SK-N-SH (cell line): ENCODE results near the gene NRG3. TPM values are rescaled to one million over a fixed set of nuclear protein-coding genes. Genes with fewer than 3 reads are reported as not detected.

Source experiments
- CTCF ChIA-PET: fragments of 300-600, 350-600 bp; formaldehyde crosslinking; extraction: SDS; loops from one replicate; lab custom pipeline; 2021; lab: Yijun Ruan, JAX
- POLR2A ChIA-PET: fragments of 350-600 bp; sonication (Branson Sonifier 250); formaldehyde crosslinking; extraction: SDS; loops from one replicate; lab custom pipeline; 2020; ENCODE audit warnings: antibody characterized with exemption, inconsistent platforms; lab: Yijun Ruan, JAX
- DNase-seq: peaks from one replicate; pipeline ENCODE4 v3.0.0; 2012
- H2AFZ ChIP-seq: fragments of 200-600 bp; sonication (generic); 2 replicates; pipeline ENCODE4 v1.8.1; 2016; ENCODE audit warnings: antibody characterized with exemption, mild to moderate bottlenecking, low read depth
- H3F3A ChIP-seq: fragments of 200-600 bp; sonication (generic); replicated peaks from 2 replicates; pipeline ENCODE3; 2016; ENCODE audit warnings: antibody characterized with exemption, mild to moderate bottlenecking; ENCODE audit not compliant: insufficient read depth
- H3K27ac ChIP-seq, 2 experiments: fragments of 200-500 bp in 1 of 2; fragments of 200-600 bp in 1 of 2; sonication (Bioruptor generic) in 1 of 2; sonication (generic), shearing (Covaris generic) in 1 of 2; 2 replicates each; pipeline versions ENCODE4 v1.5.1 to v1.6.1; 2014 to 2016; ENCODE audit warnings: low read depth in 2 of 2, inconsistent platforms in 1 of 2, low read length in 1 of 2, mild to moderate bottlenecking in 1 of 2, mixed read lengths in 1 of 2
- H3K27me3 ChIP-seq: fragments of 200-600 bp; sonication (generic), shearing (Covaris generic); 2 replicates; pipeline ENCODE4 v1.6.1; 2016; ENCODE audit warnings: mixed run types; ENCODE audit not compliant: insufficient read depth
- H3K36me3 ChIP-seq, 2 experiments: fragments of 200-500 bp in 1 of 2; fragments of 200-600 bp in 1 of 2; sonication (Bioruptor generic) in 1 of 2; sonication (generic) in 1 of 2; replicated peaks in 1 of 2; 2 replicates each; pipeline versions ENCODE3 to v1.5.1; 2014 to 2016; ENCODE audit warnings: low read length in 1 of 2, mild to moderate bottlenecking in 1 of 2; ENCODE audit not compliant: insufficient read depth in 2 of 2, control insufficient read depth in 1 of 2
- H3K4me1 ChIP-seq, 2 experiments: fragments of 200-500 bp in 1 of 2; fragments of 200-600 bp in 1 of 2; sonication (Bioruptor generic) in 1 of 2; sonication (generic), shearing (Covaris generic) in 1 of 2; 2 replicates each; pipeline versions ENCODE4 v1.5.1 to v1.6.1; 2014 to 2016; ENCODE audit warnings: low read depth in 1 of 2, low read length in 1 of 2, mixed run types in 1 of 2; ENCODE audit not compliant: insufficient read depth in 2 of 2, control insufficient read depth in 1 of 2
- H3K4me2 ChIP-seq: fragments of 200-600 bp; sonication (generic), shearing (Covaris generic); 2 replicates; pipeline ENCODE4 v1.6.1; 2017; ENCODE audit warnings: mixed run types
- H3K4me3 ChIP-seq, 2 experiments: fragments of 200-500 bp in 1 of 2; fragments of 200-600 bp in 1 of 2; sonication (Bioruptor generic) in 1 of 2; sonication (generic), shearing (Covaris generic) in 1 of 2; 2 replicates each; pipeline versions ENCODE4 v1.5.1 to v1.8.1; 2014 to 2016; ENCODE audit warnings: low read depth in 2 of 2, inconsistent platforms in 1 of 2, low read length in 1 of 2, mild to moderate bottlenecking in 1 of 2, mixed read lengths in 1 of 2, moderate library complexity in 1 of 2
- H3K79me2 ChIP-seq: fragments of 200-600 bp; sonication (generic); 2 replicates; pipeline ENCODE4 v1.8.1; 2017; ENCODE audit warnings: mild to moderate bottlenecking; ENCODE audit not compliant: insufficient read depth
- H3K9ac ChIP-seq: fragments of 200-600 bp; sonication (generic); 2 replicates; pipeline ENCODE4 v1.6.1; 2017; ENCODE audit warnings: mixed run types
- H3K9me2 ChIP-seq: fragments of 200-600 bp; sonication (generic); 2 replicates; pipeline ENCODE4 v1.6.1; 2017; ENCODE audit warnings: mixed run types
- H3K9me3 ChIP-seq: fragments of 200-600 bp; sonication (generic); 2 replicates; pipeline ENCODE4 v1.6.1; 2017; ENCODE audit warnings: mixed run types, mild to moderate bottlenecking, moderate library complexity
- H4K20me1 ChIP-seq: fragments of 200-600 bp; sonication (generic); 2 replicates; pipeline ENCODE4 v1.6.1; 2017; ENCODE audit warnings: mild to moderate bottlenecking, mixed run types; ENCODE audit not compliant: insufficient read depth
- CHD2 ChIP-seq: fragments of 150-350 bp; IDR thresholded peaks from 2 replicates; pipeline ENCODE4 v1.6.1; 2018; ENCODE audit warnings: low read length; ENCODE audit not compliant: partially characterized antibody
- ELF1 ChIP-seq: IDR thresholded peaks from 2 replicates; pipeline ENCODE4 v1.4.0; 2012
- EP300 ChIP-seq, 2 experiments: IDR thresholded peaks; 2 replicates each; pipeline versions ENCODE4 v1.4.0 to v1.6.1; 2012; ENCODE audit warnings: borderline replicate concordance in 1 of 2, low read depth in 1 of 2, low read length in 1 of 2
- EZH2phosphoT487 ChIP-seq: fragments of 200-600 bp; sonication (generic); IDR thresholded peaks from 2 replicates; pipeline ENCODE4 v1.6.1; 2017; ENCODE audit warnings: low read depth, mixed run types, mild to moderate bottlenecking, antibody characterized with exemption, moderate library complexity, borderline replicate concordance
- FOXJ3 ChIP-seq: sonication (generic); formaldehyde crosslinking; IDR thresholded peaks from 2 replicates; pipeline ENCODE4 v1.5.1; 2020; ENCODE audit warnings: mild to moderate bottlenecking, missing genetic modification reagents
- FOXM1 ChIP-seq: IDR thresholded peaks from 2 replicates; pipeline ENCODE4 v1.4.0; 2012; ENCODE audit warnings: low read depth, mild to moderate bottlenecking
- GABPA ChIP-seq: IDR thresholded peaks from 2 replicates; pipeline ENCODE4 v1.4.0; 2012; ENCODE audit warnings: low read depth, mild to moderate bottlenecking
- GATA2 ChIP-seq: sonication (generic); formaldehyde crosslinking; IDR thresholded peaks from 2 replicates; pipeline ENCODE4 v1.5.0; 2020; ENCODE audit warnings: mild to moderate bottlenecking, missing genetic modification reagents
- MXI1 ChIP-seq: IDR thresholded peaks from 2 replicates; pipeline ENCODE4 v1.6.1; 2012; ENCODE audit warnings: mild to moderate bottlenecking, low read depth, low read length, improper control_type of control experiment
- NRF1 ChIP-seq: IDR thresholded peaks from 2 replicates; pipeline ENCODE4 v1.6.1; 2012; ENCODE audit warnings: low read depth, mild to moderate bottlenecking, low read length
- RAD21 ChIP-seq: IDR thresholded peaks from 2 replicates; pipeline ENCODE4 v1.6.1; 2012; ENCODE audit warnings: mild to moderate bottlenecking, low read length
- RCOR1 ChIP-seq: fragments of 150-350 bp; IDR thresholded peaks from 2 replicates; pipeline ENCODE4 v1.6.1; 2017; ENCODE audit warnings: antibody characterized with exemption, low read length
- RFX5 ChIP-seq: IDR thresholded peaks from 2 replicates; pipeline ENCODE4 v1.6.1; 2012; ENCODE audit warnings: mild to moderate bottlenecking, improper control_type of control experiment, low read length
- TAF1 ChIP-seq: IDR thresholded peaks from 2 replicates; pipeline ENCODE4 v1.6.1; 2012; ENCODE audit warnings: low read depth, mild to moderate bottlenecking, low read length, moderate library complexity, borderline replicate concordance
- TCF12 ChIP-seq: IDR thresholded peaks from 2 replicates; pipeline ENCODE4 v1.4.0; 2012
- YY1 ChIP-seq: IDR thresholded peaks from 2 replicates; pipeline ENCODE4 v1.4.0; 2012; ENCODE audit warnings: low read depth, mild to moderate bottlenecking
- WGBS: methylation state at CpG from one replicate; pipeline ENCODE4 v1.1.6; 2017; ENCODE audit warnings: low lambda C conversion rate; 5-methylcytosine and 5-hydroxymethylcytosine counted together
- polyA plus RNA-seq, 3 experiments: library from polyadenylated mRNA; depleted of rRNA; stranded (reverse); fragments of >200 nt; gene quantifications; 2 replicates each; pipeline ENCODE4 v1.2.3, GENCODE V29; 2012
- TF ChIP-seq, protein P1 (sequence below): fragments of 150-350 bp; IDR thresholded peaks from 2 replicates; pipeline ENCODE4 v1.6.1; 2016; ENCODE audit warnings: mild to moderate bottlenecking, low read depth, low read length
- TF ChIP-seq, protein P2 (sequence below): IDR thresholded peaks from 2 replicates; pipeline ENCODE4 v1.4.0; 2012; ENCODE audit warnings: low read depth, borderline replicate concordance
- TF ChIP-seq, protein P3 (sequence below): IDR thresholded peaks from 2 replicates; pipeline ENCODE4 v1.6.1; 2012; ENCODE audit warnings: mild to moderate bottlenecking, low read depth, low read length, moderate library complexity
- TF ChIP-seq, protein P4 (sequence below): fragments of 150-350 bp; IDR thresholded peaks from 2 replicates; pipeline ENCODE4 v1.6.1; 2017; ENCODE audit warnings: antibody characterized with exemption, low read length, low read depth, borderline replicate concordance

Gene NRG3
- polyA plus RNA-seq, 1 of the 3 experiments (the other 2 are of a cell fraction): 0.03 TPM

DNA sequence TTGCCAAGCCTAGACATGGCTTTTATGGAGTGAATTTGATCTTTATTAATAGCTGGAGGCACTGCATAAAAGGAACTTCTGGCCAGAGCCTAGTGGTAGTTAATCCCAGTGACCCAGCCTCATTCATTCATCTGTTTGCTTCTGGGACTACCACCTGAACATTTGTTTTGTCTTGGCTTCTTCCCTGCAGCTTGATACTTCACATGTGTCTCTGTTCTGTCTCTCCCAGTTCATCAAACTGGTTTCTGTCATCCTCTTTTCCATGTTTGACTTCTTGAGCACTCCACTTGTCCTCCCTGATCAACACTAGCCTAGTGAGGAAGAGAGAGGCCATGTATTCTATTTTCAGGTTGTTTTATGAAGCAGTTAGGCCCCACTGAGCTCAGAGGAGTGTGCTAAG is 163.6 kb downstream of the NRG3 start:
- Histone ChIP-seq H3K27me3 (no peaks in the 10 kb centered on the region), H3K4me3 (no peak overlapping the region), H3K9ac (no peak overlapping the region), H3F3A (no peaks in the 10 kb centered on the region), H2AFZ (no peak overlapping the region), H3K79me2 (no peaks in the 10 kb centered on the region), H4K20me1 (no peaks in the 10 kb centered on the region), H3K9me3 (no peaks in the 10 kb centered on the region), H3K4me2 (no peak overlapping the region), H3K9me2 (no peaks in the 10 kb centered on the region), H3K4me1 (no peaks in the 10 kb centered on the region; a peak in 1 of 4 replicates), H3K36me3 (no peaks in the 10 kb centered on the region), H3K27ac (no peak overlapping the region)
- CTCF ChIA-PET: no interaction called here
- POLR2A ChIA-PET: no interaction called here
- DNase-seq: no peak
- no peak for TF ChIP-seq FOXM1

DNA sequence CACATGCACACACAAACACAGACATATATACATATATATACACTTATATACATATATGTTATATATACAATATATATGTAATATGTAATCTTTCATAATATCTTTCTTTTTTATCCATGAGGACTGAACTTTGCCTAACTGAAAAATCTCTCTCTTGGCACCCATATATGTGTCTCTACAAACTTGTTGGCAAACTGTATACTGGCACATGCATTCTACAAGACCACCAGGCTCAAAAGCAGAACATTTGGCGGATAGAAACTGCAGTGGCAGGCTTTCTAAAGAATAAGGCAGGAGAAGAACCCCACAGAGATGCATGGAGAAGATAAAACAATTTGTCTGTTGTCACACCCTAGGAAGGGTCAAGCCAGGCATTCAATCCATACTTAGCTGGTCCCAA is 165.3 kb downstream of the NRG3 start:
- Histone ChIP-seq H3K4me1 (no peaks in the 10 kb centered on the region; a peak in 1 of 4 replicates), H2AFZ (no peak overlapping the region), H3K4me3 (no peak overlapping the region), H3K9ac (no peak overlapping the region), H3K9me2 (no peaks in the 10 kb centered on the region), H3K27me3 (no peaks in the 10 kb centered on the region), H3K36me3 (no peaks in the 10 kb centered on the region), H3K4me2 (no peak overlapping the region), H3K79me2 (no peaks in the 10 kb centered on the region), H3F3A (no peaks in the 10 kb centered on the region), H3K27ac (no peak overlapping the region), H4K20me1 (no peaks in the 10 kb centered on the region), H3K9me3 (no peaks in the 10 kb centered on the region)
- DNase-seq: no peak
- no peak for TF ChIP-seq CHD2
- TF ChIP-seq ELF1: no peak
- TF ChIP-seq, protein P1, sequence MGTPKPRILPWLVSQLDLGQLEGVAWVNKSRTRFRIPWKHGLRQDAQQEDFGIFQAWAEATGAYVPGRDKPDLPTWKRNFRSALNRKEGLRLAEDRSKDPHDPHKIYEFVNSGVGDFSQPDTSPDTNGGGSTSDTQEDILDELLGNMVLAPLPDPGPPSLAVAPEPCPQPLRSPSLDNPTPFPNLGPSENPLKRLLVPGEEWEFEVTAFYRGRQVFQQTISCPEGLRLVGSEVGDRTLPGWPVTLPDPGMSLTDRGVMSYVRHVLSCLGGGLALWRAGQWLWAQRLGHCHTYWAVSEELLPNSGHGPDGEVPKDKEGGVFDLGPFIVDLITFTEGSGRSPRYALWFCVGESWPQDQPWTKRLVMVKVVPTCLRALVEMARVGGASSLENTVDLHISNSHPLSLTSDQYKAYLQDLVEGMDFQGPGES: no peak
- TF ChIP-seq, protein P2, sequence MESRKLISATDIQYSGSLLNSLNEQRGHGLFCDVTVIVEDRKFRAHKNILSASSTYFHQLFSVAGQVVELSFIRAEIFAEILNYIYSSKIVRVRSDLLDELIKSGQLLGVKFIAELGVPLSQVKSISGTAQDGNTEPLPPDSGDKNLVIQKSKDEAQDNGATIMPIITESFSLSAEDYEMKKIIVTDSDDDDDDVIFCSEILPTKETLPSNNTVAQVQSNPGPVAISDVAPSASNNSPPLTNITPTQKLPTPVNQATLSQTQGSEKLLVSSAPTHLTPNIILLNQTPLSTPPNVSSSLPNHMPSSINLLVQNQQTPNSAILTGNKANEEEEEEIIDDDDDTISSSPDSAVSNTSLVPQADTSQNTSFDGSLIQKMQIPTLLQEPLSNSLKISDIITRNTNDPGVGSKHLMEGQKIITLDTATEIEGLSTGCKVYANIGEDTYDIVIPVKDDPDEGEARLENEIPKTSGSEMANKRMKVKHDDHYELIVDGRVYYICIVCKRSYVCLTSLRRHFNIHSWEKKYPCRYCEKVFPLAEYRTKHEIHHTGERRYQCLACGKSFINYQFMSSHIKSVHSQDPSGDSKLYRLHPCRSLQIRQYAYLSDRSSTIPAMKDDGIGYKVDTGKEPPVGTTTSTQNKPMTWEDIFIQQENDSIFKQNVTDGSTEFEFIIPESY: no peak
- TF ChIP-seq EP300 (IDR thresholded peaks at IDR 0.05; ENCODE audit: borderline replicate concordance in 1 of 2, low read depth in 1 of 2, low read length in 1 of 2): no peak
- no peak for TF ChIP-seq GATA2 (CRISPR knock-in tag)
- no peak for TF ChIP-seq FOXJ3 (CRISPR knock-in tag)
- TF ChIP-seq RFX5: no peak
- no peak for TF ChIP-seq TCF12
- TF ChIP-seq, protein P3, sequence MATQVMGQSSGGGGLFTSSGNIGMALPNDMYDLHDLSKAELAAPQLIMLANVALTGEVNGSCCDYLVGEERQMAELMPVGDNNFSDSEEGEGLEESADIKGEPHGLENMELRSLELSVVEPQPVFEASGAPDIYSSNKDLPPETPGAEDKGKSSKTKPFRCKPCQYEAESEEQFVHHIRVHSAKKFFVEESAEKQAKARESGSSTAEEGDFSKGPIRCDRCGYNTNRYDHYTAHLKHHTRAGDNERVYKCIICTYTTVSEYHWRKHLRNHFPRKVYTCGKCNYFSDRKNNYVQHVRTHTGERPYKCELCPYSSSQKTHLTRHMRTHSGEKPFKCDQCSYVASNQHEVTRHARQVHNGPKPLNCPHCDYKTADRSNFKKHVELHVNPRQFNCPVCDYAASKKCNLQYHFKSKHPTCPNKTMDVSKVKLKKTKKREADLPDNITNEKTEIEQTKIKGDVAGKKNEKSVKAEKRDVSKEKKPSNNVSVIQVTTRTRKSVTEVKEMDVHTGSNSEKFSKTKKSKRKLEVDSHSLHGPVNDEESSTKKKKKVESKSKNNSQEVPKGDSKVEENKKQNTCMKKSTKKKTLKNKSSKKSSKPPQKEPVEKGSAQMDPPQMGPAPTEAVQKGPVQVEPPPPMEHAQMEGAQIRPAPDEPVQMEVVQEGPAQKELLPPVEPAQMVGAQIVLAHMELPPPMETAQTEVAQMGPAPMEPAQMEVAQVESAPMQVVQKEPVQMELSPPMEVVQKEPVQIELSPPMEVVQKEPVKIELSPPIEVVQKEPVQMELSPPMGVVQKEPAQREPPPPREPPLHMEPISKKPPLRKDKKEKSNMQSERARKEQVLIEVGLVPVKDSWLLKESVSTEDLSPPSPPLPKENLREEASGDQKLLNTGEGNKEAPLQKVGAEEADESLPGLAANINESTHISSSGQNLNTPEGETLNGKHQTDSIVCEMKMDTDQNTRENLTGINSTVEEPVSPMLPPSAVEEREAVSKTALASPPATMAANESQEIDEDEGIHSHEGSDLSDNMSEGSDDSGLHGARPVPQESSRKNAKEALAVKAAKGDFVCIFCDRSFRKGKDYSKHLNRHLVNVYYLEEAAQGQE: no peak
- TF ChIP-seq GABPA: no peak
- TF ChIP-seq, protein P4, sequence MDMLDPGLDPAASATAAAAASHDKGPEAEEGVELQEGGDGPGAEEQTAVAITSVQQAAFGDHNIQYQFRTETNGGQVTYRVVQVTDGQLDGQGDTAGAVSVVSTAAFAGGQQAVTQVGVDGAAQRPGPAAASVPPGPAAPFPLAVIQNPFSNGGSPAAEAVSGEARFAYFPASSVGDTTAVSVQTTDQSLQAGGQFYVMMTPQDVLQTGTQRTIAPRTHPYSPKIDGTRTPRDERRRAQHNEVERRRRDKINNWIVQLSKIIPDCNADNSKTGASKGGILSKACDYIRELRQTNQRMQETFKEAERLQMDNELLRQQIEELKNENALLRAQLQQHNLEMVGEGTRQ: no peak
- no peak for TF ChIP-seq EZH2phosphoT487
- TF ChIP-seq NRF1: no peak
- no peak for TF ChIP-seq RAD21
- no peak for TF ChIP-seq RCOR1
- TF ChIP-seq YY1: no peak
- TF ChIP-seq TAF1: no peak
- TF ChIP-seq MXI1: no peak
- POLR2A ChIA-PET: no interaction called here
- 26% methylated on average over 1 of the region's 1 CpG for WGBS
- CTCF ChIA-PET: no interaction called here
